ENCODE results near the gene DMD.

The DMD gene

GRCh38 chrX:31929366-31929765, 1282.0 kb downstream of the DMD start:
- Histone ChIP-seq H3K27ac (no peak overlapping the region), H3K36me3 (replicated peaks) (no peaks in the 10 kb centered on the region), H3K4me3 (ENCODE audit: low read depth, low read length) (no peak overlapping the region), H3K27me3 (replicated peaks) (no peaks in the 10 kb centered on the region)
- in situ Hi-C loops (cut with HindIII; ENCODE audit: low pct_ligation_motif_present, low sequenced_read_pairs), result no loop called here
- no peak for TF ChIP-seq CTCF (IDR thresholded peaks at IDR 0.05; ENCODE audit: low read depth, low read length, missing control alignments)
- DNase-seq, result no peak

- no peak for TF ChIP-seq CTCF (IDR thresholded peaks at IDR 0.05; ENCODE audit: low read depth, low read length, missing control alignments)
- no peaks in the 10 kb centered on the region for H3K27me3 ChIP-seq (replicated peaks)
- H3K4me3 ChIP-seq (ENCODE audit: low read depth, low read length), result no peak overlapping the region
- no peaks in the 10 kb centered on the region for H3K36me3 ChIP-seq (replicated peaks)
- no peak for DNase-seq
- H3K27ac ChIP-seq, result no peak overlapping the region
- in situ Hi-C loops (cut with HindIII; ENCODE audit: low pct_ligation_motif_present, low sequenced_read_pairs), result no loop called here
Observed at GRCh38 chrX:31921236-31921635, 1290.1 kb downstream of the DMD start.

- in situ Hi-C loops (cut with HindIII; ENCODE audit: low pct_ligation_motif_present, low sequenced_read_pairs), result no loop called here
Observed at GRCh38 chrX:31909850-31910572, 1301.3 kb downstream of the DMD start.

GRCh38 chrX:31894152-31894551, 1317.2 kb downstream of the DMD start:
- in situ Hi-C loops (cut with HindIII; ENCODE audit: low pct_ligation_motif_present, low sequenced_read_pairs), result no loop called here
- DNase-seq, result no peak
- H3K36me3 ChIP-seq (replicated peaks), result no peaks in the 10 kb centered on the region
- TF ChIP-seq CTCF (IDR thresholded peaks at IDR 0.05; ENCODE audit: low read depth, low read length, missing control alignments), result no peak
- H3K27me3 ChIP-seq (replicated peaks), result no peaks in the 10 kb centered on the region
- no peak overlapping the region for H3K4me3 ChIP-seq (ENCODE audit: low read depth, low read length)
- H3K27ac ChIP-seq, result no peak overlapping the region

More at GRCh38 chrX:31909850-31910572, 1301.3 kb downstream of the DMD start:
- TF ChIP-seq CTCF (IDR thresholded peaks at IDR 0.05; ENCODE audit: low read depth, low read length, missing control alignments), result no peak
- no peak for DNase-seq
- H3K4me3 ChIP-seq (ENCODE audit: low read depth, low read length), result no peak overlapping the region
- no peak overlapping the region for H3K27ac ChIP-seq
- H3K27me3 ChIP-seq (replicated peaks), result no peaks in the 10 kb centered on the region
- H3K36me3 ChIP-seq (replicated peaks), result no peaks in the 10 kb centered on the region

GRCh38 chrX:31893525-31893924, 1317.8 kb downstream of the DMD start:
- no peak for DNase-seq
- H3K27me3 ChIP-seq (replicated peaks), result no peaks in the 10 kb centered on the region
- no peaks in the 10 kb centered on the region for H3K36me3 ChIP-seq (replicated peaks)
- H3K4me3 ChIP-seq (ENCODE audit: low read depth, low read length), result no peak overlapping the region
- TF ChIP-seq CTCF (IDR thresholded peaks at IDR 0.05; ENCODE audit: low read depth, low read length, missing control alignments), result no peak
- in situ Hi-C loops (cut with HindIII; ENCODE audit: low pct_ligation_motif_present, low sequenced_read_pairs), result no loop called here
- no peak overlapping the region for H3K27ac ChIP-seq

- Histone ChIP-seq H3K36me3 (replicated peaks) (no peaks in the 10 kb centered on the region), H3K4me3 (ENCODE audit: low read depth, low read length) (no peak overlapping the region), H3K27ac (no peak overlapping the region), H3K27me3 (replicated peaks) (no peaks in the 10 kb centered on the region)
- no peak for DNase-seq
- no peak for TF ChIP-seq CTCF (IDR thresholded peaks at IDR 0.05; ENCODE audit: low read depth, low read length, missing control alignments)
- in situ Hi-C loops (cut with HindIII; ENCODE audit: low pct_ligation_motif_present, low sequenced_read_pairs), result no loop called here
Observed at GRCh38 chrX:31889088-31889487, 1322.3 kb downstream of the DMD start.

Data from brain microvascular endothelial cell (primary cell).